ENCODE measurements around the gene MED6.

DNA sequence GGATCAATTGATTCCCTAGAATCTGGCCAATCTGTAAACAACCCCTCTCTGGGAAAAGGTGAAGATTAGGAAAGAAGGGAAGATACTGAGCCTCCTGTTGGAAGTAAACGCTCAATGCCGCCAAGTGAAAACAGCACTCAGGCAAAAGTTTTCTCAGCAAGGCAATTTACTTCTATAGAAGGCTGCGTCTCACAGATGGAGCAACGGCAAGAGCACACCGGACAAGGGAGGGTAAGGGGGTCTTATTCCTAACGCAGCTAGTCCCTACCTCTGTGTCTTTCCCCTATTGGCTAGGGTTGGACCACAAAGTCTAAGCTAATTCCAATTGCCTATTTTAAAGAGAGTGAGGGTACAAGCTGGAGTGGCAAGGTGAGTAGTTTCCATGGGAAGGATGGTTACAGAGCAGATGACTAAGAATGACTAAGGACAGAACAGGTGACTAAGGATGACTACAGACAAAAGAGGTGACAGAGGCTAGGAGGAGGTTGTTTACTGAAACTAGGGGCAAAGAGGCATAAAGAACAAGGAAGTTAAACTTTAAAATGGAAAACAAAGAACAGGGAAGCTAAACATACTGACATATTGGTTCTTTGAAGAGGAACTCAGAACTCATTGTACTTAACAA is 35.6 kb upstream of the MED6 start:
- TF ChIP-seq POLR2A (IDR thresholded peaks at IDR 0.05): no peak
- TF ChIP-seq, protein P1, sequence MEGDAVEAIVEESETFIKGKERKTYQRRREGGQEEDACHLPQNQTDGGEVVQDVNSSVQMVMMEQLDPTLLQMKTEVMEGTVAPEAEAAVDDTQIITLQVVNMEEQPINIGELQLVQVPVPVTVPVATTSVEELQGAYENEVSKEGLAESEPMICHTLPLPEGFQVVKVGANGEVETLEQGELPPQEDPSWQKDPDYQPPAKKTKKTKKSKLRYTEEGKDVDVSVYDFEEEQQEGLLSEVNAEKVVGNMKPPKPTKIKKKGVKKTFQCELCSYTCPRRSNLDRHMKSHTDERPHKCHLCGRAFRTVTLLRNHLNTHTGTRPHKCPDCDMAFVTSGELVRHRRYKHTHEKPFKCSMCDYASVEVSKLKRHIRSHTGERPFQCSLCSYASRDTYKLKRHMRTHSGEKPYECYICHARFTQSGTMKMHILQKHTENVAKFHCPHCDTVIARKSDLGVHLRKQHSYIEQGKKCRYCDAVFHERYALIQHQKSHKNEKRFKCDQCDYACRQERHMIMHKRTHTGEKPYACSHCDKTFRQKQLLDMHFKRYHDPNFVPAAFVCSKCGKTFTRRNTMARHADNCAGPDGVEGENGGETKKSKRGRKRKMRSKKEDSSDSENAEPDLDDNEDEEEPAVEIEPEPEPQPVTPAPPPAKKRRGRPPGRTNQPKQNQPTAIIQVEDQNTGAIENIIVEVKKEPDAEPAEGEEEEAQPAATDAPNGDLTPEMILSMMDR (IDR thresholded peaks at IDR 0.05): no peak

All from lower leg skin (tissue), 3 donors.